T follicular helper cell (primary cell): ENCODE results near the gene URB1.
"Not testable (repeated sequence)": the region's sequence is repeated elsewhere in the genome, so short reads cannot be mapped to it uniquely, and the experiment has no call there.

Experiments
- DNase-seq: peaks from one replicate; pipeline ENCODE4 v3.0.0-alpha.2; 2020; ENCODE audit warnings: low read depth

The URB1 gene

DNA sequence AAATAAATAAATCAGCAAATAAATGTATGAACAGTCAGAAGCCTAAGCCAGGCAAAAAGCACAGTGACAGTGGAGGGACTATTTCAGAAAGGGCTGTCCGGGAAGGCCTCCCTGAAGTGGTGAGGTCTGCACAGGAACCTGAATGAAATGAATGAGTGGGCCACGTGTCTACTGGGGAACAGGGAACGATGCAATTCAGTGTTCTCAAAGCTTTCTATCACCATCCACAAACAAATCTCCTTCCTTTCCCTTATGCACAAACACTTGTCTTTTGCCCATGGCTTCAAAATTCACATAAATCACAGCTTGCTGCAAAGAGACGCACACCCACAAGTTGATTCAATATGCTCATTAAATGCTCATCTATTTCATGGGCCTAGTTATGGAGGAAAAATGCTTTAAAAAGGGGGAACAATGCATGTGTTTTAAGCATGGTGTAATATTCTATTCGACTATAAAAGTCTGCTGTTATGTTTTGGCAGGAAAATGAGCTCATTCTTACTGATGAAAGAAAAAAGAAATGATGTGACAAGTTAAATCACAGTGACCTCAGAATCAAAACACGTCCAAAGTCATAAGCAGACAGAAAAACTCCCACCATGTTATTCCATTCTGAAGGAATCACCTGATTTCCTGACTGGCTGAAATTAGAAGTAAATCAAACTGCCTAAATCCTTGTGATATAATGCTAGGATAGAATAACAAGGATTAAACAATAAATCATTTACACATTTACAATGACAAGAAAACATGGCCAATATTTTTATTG lies 21.6 kb downstream of the URB1 start:
- DNase-seq = no peak

DNA sequence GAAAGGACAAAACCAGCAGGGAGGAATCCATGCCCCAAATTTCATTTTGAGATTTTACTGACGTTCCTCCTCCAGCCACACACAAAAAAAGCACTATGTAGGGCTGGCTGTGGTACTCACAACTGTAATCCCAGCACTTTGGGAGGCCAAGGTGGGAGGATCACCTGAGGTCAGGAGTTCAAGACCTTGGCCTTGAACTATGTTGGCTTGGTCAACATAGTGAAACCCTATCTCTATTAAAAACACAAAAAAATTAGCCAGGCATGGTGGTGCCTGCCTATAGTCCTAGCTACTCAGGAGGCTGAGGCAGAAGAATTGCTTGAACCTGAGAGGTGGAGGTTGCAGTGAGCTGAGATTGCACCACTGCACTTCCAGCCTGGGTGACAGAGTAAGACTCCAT lies 23.9 kb downstream of the URB1 start:
- DNase-seq = not testable (repeated sequence)

DNA sequence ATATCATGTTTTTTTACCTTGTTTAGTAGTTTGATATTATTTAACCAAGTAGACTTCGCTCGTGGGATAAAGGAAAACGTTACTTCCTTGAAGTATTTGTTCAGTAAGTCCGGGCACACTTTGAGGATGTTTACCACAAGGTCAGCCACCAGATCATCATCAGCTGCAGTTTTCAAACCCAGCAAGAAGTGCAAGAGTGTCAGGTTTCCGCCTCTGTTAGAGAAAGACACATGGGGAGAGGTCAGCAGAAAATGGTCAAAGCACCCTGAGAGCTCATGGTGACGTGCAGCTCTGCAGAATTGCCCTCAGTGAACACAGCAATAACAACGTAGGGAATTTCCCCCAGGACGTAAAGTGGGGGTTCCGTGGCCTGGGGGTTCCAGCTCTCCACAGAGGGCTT lies 24.4 kb downstream of the URB1 start:
- DNase-seq = no peak

DNA sequence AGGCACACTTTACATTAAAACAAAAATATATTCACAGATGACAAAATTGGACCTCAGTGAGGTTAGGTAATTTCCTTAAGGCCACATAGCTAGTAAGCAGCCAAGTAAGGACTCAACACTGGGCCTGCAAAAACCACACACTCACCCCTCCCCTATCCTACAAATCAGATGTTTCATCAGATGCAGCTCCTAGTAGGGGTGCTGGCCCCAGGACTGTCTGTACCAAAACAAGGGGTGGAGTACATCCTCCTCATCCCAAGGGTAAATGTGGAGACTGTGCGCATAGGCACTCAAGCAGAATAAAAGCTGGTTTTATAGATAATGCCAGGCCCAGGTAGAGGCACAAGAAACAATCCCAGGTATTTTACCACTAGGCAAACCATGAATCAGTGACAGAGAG lies 25.7 kb downstream of the URB1 start:
- no peak for DNase-seq

DNA sequence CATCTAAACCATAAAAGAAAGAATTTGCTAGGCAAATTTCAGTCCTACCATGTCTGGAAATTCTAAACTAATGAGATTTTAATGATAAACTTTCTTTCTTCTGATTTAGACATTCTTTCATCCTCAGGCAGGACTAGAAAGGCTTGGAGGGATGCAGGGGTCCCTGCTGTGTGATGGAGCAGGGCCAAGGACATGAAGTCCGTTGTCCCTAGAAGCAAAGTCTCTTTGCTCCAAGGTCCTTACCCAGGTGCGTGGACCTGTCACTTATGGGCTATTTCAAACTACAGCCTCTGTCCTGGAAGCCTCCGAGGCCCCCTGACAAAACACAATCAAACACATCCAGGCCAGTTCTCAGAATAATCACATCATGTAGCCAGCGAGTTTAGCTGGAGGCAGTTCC lies 26.6 kb downstream of the URB1 start:
- DNase-seq = no peak

DNA sequence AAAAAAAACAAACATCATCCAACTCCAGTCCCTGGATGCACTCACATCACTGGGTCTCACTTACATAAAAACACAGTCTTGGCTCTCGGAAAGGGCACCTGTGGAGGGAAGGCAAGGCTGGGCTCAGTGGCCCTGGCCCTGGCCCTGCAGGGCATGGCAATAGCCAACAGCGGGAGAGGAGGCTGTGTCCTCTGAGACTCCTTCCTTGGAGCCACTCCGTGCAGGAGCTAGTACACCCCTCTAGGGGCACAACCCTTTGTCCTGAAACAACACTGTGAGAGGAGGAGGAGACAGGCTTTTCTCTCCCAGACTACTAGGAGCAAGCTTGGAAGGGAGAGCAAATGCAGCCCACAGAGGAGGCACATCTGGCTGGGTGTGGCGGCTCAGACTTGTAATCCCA lies 28.0 kb downstream of the URB1 start:
- no peak for DNase-seq

DNA sequence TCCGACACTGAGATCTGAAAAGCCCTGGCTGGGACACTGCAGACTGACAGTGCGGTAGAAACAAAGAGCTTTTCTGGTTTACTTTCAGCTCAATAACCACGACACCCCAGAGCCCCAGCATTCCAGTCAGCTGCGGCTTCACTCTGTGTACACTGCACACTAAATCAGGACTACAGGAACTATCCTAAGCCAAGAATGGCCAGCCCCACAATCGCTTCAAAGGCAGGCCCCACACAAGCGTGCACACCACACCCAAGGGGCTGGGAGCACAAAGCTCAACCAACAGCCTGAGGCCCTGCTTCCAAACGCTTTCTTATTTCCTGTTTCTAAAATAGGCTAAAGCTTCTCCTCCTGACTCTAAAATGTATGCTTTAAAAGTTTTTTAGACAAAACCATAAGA lies 28.4 kb downstream of the URB1 start:
- DNase-seq = no peak

DNA sequence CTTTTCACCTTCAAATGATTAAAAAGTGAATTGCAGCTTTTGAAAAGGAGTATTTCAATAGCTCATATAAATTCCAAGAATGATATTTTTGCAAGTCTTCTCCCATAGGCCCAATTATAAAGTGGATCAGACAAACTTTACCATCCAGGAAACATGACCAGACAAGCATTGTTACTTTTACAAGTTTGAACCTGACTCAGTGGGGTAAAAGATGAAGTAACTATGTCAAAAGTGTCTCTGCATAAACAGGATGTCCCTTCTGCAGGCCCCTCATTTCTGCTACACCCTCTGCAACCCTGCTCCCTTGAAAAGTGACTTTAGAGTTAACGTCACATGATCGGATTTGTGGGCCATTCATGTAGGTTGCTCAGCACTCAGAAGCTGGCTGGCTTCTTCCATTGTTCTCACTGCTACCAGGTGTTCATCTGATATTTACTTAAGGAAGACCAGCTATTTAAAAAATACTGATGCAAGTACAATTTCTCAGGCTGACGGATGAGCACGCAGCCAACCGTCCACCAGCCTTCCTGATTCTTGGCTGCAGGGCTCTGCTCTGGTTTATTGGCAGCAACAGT lies 32.3 kb downstream of the URB1 start:
- no peak for DNase-seq

DNA sequence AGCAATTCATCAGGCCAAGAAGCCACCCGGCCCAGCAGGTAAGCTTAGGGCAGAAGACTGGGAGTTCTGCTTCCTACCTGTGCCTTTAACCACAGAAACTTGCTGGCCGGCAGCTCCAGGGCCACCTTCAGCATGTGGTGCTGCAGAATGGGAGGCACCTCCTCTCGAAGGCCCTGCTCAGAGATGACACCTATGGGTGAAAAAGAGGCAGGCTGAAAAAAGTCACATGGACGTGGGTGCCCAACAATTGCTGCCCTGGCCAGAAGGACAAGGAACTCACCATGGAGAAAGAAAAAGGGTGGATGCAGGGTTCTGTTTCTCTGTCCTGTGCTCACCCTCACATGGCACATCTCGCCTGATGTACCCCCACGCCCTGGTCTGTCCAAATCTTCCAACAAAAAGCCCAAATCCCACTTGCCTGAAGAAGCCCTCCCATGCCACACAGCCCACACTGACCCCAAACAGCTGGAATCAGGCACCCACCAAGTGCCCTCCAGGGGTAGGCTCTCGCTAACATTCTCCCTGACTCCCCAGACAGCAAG lies 33.0 kb downstream of the URB1 start:
- no peak for DNase-seq

DNA sequence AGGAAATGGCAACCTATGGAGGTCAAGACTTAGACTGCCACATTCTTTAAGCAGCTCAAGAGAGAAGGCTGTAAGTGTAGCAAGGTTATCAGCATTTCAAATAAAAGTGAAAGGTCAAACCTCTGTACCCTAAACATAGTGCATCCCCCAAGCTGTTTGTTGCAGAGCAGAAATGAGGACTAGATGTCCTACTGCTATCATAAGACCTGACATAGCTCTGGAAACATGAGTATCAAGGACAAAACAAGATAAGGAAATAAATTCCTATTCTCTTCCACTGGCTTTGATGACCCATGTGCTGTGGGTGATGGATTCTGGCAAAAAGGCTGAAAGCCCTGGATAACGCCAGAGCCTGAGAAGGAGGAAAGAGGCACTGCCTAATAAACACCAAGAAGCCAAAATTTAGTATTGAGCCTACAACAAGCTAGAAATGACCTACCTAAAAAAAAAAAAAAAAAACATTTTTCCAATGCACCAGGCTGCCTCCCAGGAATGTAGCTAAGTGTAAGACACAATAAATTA lies 35.9 kb downstream of the URB1 start:
- no peak for DNase-seq

DNA sequence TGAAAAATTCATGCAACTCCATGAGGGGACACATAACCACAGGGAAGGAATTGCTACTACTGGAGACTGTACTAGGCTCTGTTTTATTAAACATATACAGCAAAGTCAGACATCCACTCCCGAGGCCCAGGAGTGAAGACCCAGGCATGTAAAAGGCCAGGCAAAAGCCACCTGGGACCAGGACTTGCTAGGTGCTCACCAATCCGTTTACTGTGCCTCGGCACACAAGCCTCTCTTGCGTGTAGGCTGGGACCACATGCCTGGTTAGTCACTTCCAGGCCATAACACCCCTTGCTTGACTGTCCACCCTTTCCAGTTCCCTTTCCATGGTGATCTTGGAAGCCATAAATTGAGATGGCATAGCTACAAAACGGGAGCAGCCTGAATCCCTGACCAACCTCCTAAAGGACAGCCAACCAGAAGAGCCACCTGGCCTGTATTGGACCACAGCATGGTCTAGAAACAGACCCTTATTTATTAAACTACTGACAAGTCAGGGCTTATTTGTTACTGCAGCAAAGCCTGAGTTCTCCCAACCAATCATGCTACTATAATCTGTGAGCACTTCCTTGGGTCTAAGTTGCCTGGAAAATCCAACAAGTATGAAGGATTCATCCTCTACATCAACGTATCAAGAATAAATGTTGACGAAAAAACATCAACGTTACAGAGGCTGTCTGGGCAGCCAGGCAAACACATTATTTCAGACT lies 39.7 kb downstream of the URB1 start:
- no peak for DNase-seq

DNA sequence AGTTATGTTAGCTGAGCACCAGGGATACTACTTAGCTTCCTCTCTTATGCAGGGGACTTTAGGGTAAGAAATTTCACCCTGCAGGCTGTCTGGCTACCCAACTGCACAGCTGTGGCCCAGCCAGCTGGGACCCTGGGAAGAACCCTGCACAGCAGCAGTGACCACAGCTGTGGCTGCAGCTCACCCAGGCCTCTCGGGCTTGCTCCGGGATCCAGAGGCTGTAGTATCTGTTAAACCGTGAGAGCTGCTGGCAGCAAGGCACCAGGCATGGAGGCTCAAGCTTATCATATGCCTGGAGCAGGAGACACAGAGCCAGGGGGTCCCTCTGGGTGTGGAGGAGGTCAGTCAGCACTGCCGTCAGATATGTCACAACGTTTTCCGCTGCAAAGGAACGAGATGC lies 40.3 kb downstream of the URB1 start:
- no peak for DNase-seq

DNA sequence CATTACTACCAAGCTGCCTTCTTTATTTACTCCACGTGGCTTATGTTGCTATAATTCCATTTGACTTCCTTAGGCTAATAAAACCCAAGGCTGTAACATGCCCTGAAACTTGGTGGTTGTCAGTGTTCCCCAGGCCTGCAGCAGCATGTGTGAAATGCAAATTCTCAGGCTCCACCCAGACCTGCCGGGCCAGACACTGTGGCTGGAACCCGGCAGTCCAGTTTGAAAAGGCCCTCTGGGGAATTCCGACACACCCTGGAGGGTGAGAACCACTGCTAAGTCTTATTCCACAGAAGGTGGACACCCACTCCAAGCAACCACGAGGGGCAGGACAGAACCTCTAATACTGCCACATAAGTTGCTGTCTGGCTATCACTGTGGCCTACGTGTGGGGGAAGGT lies 41.4 kb downstream of the URB1 start:
- no peak for DNase-seq

DNA sequence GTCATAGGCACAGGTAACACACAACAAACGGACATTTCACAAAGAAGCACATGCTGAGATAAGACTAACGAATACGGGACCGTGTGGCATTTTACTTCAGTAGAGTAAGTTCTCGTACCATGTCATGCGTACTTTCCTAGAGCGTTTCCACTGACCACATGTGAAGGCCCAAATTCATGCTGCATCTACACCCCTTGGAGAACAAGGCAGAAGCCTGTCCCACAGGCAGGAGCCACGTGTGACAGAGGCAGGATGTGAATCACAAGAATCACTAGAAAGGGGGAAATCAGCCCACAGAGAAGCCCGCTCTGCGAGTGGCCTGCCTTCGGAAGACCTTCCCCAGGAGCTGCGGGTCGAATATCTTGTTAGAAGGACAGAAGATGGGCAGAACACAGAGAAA lies 41.8 kb downstream of the URB1 start:
- DNase-seq = no peak

DNA sequence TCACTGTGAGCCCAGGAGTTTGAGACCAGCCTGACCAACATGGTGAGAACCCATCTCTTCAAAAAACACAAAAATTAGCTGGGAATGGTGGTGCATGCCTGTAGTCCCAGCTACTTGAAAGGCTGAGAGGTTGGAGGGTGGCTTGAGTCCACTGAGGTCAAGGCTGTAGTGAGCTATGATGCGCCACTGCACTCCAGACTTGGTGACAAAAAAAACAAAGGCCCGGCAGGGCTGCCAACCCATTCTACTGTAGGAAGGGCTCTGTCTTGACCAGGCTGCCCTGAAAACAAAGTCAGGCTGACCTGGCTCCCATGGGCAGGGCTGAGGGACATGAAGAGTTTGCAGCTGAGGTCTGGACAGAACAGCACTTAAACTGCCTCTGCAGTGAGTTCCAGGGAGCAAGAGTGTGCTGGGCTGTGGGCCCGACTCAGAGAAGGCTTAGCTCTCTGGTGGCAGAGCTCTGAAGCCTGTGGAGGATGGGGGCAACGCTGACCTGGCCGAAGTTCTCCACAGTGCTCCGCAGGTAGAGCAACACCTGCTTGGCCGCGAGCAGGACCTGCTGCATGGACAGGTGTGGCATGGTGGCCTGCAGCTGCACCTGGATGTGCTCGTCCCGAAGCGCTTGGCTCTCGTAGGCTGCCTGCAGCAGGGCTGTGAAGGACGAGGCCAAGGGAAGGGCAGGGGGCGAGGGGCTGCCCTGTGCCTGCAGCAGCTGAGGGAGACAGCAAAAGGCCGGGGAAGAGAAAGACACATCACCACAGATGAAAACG lies 42.4 kb downstream of the URB1 start:
- DNase-seq = no peak

DNA sequence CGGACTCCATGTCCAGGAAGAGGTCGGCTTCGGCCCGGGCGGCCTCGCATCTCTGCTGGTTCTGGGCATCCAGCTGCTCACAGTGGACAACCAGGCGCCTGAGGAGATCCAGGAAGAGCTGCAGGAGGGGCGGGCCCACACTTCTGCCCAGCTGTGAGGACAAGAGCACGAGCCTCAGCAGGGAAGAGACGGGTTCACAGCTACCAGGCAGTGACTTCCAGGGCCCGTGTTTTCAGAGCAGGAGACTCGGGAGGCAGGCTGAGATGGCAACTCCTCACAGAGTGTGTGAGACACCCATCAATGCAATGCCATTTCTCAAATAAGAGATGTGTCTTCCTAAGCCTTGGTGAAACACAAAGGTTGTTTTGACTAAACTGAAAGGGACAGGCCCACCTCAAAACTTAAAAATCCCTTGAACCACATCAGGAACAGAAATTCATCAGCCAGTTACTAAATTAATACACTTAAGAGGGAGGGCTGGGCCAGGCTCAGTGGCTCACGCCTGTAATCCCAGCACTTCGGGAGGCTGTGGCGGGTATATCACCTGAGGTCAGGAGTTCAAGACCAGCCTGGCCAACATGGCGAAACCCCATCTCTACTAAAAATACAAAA lies 43.4 kb downstream of the URB1 start:
- no peak for DNase-seq

DNA sequence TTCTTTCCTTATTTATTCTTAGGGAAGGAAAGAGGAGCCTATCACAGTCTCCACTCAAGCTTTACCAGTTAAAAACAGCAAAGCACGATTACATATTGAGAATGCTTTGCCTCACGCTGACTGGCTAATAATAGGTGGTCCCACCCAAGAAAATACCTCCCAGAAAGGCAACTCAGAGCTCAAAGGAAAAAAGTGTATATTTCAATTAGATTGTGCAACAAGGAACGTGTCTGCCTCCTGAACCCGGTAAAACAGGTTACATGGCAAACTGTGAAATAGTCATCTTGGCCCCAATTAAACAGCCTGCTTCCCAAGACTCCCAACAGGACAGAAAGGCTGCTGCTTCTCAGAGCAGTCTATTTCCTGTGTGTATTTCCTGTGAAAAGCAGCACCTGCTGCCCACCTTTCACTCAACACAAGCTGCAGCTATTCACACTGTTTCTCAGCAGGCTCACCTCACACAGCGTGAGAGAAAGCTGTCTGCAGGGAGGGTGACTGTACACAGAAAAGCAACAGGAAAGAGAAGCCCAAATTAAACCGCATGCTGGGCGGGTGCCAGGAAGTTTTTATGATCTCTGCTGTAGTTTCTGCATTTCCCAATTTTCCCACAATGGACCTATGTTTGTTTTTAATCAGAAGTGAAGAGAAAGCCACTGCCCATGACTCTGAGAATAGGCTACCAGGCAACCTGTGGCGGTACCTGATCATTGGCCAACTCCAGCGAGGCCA lies 44.0 kb downstream of the URB1 start:
- DNase-seq = no peak

DNA sequence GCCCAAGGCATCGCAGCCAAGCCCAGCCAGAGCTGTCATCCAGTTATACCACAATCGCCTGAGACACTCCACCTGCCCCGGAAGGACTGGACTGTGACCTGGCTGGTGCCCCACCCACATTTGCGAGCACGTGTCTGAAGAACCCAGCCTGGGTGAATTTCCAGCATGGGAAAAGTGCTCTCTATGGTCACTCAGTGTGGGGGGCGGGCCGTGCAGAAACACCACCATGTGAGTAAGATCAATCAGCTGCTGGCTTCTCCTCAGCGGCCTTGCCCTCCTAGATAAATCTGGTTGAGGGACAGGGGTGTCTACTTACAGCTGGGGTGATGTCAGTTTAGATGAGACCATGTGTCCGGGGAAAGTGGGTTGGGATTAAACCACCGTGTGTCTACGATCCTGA lies 44.8 kb downstream of the URB1 start:
- no peak for DNase-seq

DNA sequence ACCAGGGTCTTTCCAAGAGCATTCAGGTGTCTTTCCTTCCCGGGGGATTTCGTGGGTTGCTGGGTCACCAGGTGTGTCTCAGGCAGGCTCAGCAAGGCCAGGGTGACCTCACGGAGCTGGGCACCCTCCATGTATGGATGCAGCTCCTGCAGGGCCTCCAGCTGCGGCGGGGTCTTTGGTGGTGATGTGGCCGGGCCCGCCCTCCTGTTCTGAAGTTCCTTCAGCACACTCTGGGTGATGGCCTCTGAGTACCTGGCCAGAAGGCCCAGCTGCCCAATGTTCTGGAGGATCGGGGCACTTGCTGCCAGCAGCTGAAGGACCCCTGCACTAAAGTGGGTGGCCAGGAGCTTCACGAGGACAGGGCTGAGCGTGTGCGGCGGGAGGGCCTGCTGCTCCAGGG lies 45.5 kb downstream of the URB1 start:
- DNase-seq = no peak

DNA sequence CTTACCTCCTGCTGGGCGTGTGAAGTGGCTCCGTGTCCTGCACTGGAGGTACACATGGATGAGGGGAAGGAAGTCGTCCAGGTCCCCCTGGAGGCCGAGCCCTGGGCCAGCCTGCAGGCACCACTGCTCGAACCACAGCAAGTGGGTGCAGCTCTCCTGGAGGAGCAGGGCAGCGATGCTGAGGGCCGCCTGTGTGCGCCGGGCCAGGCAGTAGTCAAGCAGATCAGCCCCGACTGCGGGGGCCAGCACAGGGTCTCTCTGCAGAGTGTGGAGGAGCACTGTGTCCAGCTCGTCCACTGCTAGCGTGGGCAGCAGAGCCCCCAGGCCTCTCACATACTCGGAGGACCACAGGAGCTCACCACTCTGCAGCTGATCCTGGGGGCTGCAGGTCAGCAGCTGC lies 45.9 kb downstream of the URB1 start:
- no peak for DNase-seq
